Stomach (tissue), 9 donors: ENCODE results near the gene TLE6. TPM values are rescaled to one million over a fixed set of nuclear protein-coding genes. Genes with fewer than 3 reads are reported as not detected.

Source experiments
- DNase-seq, 2 donors: peaks; one replicate each; pipeline versions ENCODE4 v3.0.0 to v3.0.0-alpha.2; 2013 to 2019
- H3K27ac ChIP-seq, 5 donors: fragments of 200-600 bp in 4 of 5; sonication (generic) in 4 of 5; one replicate each; pipeline ENCODE4 v1.5.1; 2013 to 2019; ENCODE audit warnings: mild to moderate bottlenecking in 1 of 5, moderate library complexity in 1 of 5
- H3K27me3 ChIP-seq, 3 donors: fragments of 200-600 bp; sonication (generic); one replicate each; pipeline ENCODE4 v1.5.1; 2017 to 2019; ENCODE audit warnings: mixed run types in 1 of 3
- H3K36me3 ChIP-seq, 4 donors: fragments of 200-600 bp; sonication (generic); 1 replicate in 3 of 4; 2 replicates in 1 of 4; pipeline ENCODE4 v1.5.1; 2016 to 2019
- H3K4me1 ChIP-seq, 4 donors: fragments of 200-600 bp; sonication (generic); one replicate each; pipeline ENCODE4 v1.5.1; 2016 to 2019
- H3K4me3 ChIP-seq, 4 donors: fragments of 200-600 bp; sonication (generic) in 3 of 4; one replicate each; pipeline ENCODE4 v1.5.1; 2016 to 2019; ENCODE audit warnings: mild to moderate bottlenecking in 1 of 4
- H3K9me3 ChIP-seq, 4 donors: fragments of 200-600 bp; sonication (generic); one replicate each; pipeline ENCODE4 v1.5.1; 2016 to 2019
- CTCF ChIP-seq, 7 experiments: fragments of 450-650 bp in 4 of 7; fragments of 200-600 bp in 3 of 7; sonication (generic) in 3 of 7; IDR thresholded peaks; one replicate each; pipeline ENCODE4 v1.5.1; 2016 to 2019; ENCODE audit warnings: antibody characterized with exemption in 7 of 7, control low read depth in 2 of 7, mild to moderate bottlenecking in 1 of 7
- EP300 ChIP-seq: sonication (generic); formaldehyde crosslinking; IDR thresholded peaks from one replicate; pipeline ENCODE4 v1.6.1; 2017; ENCODE audit warnings: antibody characterized with exemption
- POLR2A ChIP-seq, 4 donors: fragments of 450-650 bp; IDR thresholded peaks; one replicate each; pipeline ENCODE4 v1.6.1; 2016; ENCODE audit warnings: antibody characterized with exemption in 4 of 4, control low read depth in 2 of 4, mild to moderate bottlenecking in 1 of 4, moderate library complexity in 1 of 4
- POLR2AphosphoS5 ChIP-seq, 3 donors: sonication (generic); formaldehyde crosslinking; IDR thresholded peaks; one replicate each; pipeline ENCODE4 v1.6.1; 2016; ENCODE audit warnings: antibody characterized with exemption in 3 of 3
- WGBS, 5 donors: extraction: QIAGEN DNeasy Blood & Tissue Kit in 3 of 5; methylation state at CpG; one replicate each; pipeline versions ENCODE4 v1.1.5 to v1.1.7; 2013 to 2018; 5-methylcytosine and 5-hydroxymethylcytosine counted together
- intact Hi-C: fragments of 100-400 bp; cut with DNase I; formaldehyde crosslinking; loops from one replicate; pipeline ENCODE4 v1.15.1; 2023; ENCODE audit warnings: low total_unique reads
- polyA plus RNA-seq, 3 donors: library from polyadenylated mRNA; stranded (reverse); fragments of 200-250 nt; gene quantifications; one replicate each; pipeline ENCODE4 v1.2.3, GENCODE V29; 2013
- total RNA-seq, 5 donors: library from RNA; depleted of rRNA; stranded (reverse); fragments of >200 nt; gene quantifications; one replicate each; pipeline versions ENCODE4 v1.1.0 to v1.2.3, GENCODE V29; 2014 to 2016
- donor health status: healthy with polysubstance abuse.
- donor health status: Bipolar disorder and iron deficiency.
- donor health status: healthy.

The TLE6 gene
- total and polyA plus RNA-seq, 8 donors, result 0.31 to 7.0 (median 2.7) TPM; not detected in 1

GRCh38 chr19:3039641-3040077 is 62.3 kb downstream of the TLE6 start:
- Histone ChIP-seq H3K27me3 (peaks cover 0 to 13% (median 0%) of the 10 kb centered on the region in 3 donors), H3K36me3 (no peaks in the 10 kb centered on the region), H3K27ac (no peak overlapping the region), H3K4me1 (peaks cover 12 to 35% (median 24%) of the 10 kb centered on the region in 4 donors), H3K9me3 (no peaks in the 10 kb centered on the region), H3K4me3 (no peak overlapping the region)
- TF ChIP-seq POLR2AphosphoS5 (IDR thresholded peaks at IDR 0.05), result no peak
- TF ChIP-seq CTCF (IDR thresholded peaks at IDR 0.05), result no peak
- no peak for TF ChIP-seq EP300
- TF ChIP-seq POLR2A (IDR thresholded peaks at IDR 0.05), result no peak
- intact Hi-C loops, result no loop called here
- DNase-seq, result peak in 1 of 2 donors; percentile 47
- WGBS, 5 donors, result 63 to 81% (median 72%) methylated on average over 17 of the region's 17 CpGs

GRCh38 chr19:3041327-3041726 is 64.0 kb downstream of the TLE6 start:
- Histone ChIP-seq H3K27me3 (peaks cover 0 to 13% (median 0%) of the 10 kb centered on the region in 3 donors), H3K36me3 (no peaks in the 10 kb centered on the region), H3K9me3 (no peaks in the 10 kb centered on the region), H3K4me1 (peaks cover 6 to 28% (median 15%) of the 10 kb centered on the region in 4 donors), H3K27ac (peak overlapping the region in 2 of 5 donors; percentile 14 to 58), H3K4me3 (no peak overlapping the region)
- intact Hi-C loops, result no loop called here
- WGBS, 5 donors, result 74 to 84% (median 78%) methylated on average over 12 of the region's 12 CpGs
- no peak for TF ChIP-seq CTCF (IDR thresholded peaks at IDR 0.05)
- no peak for TF ChIP-seq POLR2AphosphoS5 (IDR thresholded peaks at IDR 0.05)
- no peak for DNase-seq

GRCh38 chr19:3041761-3042620 is 64.6 kb downstream of the TLE6 start:
- peak overlapping the region in 3 of 4 donors; percentile 19 to 24 (median 23) for H3K4me3 ChIP-seq
- intact Hi-C loops, result no loop called here
- DNase-seq, result peak in 1 of 2 donors; percentile 79
- no peaks in the 10 kb centered on the region for H3K36me3 ChIP-seq
- H3K4me1 ChIP-seq, result peaks cover under 1 to 28% (median 12%) of the 10 kb centered on the region in 4 donors
- WGBS, 5 donors, result 21 to 47% (median 25%) methylated on average over 16 to 40 of the region's 40 CpGs
- no peaks in the 10 kb centered on the region for H3K9me3 ChIP-seq
- H3K27me3 ChIP-seq, result peaks cover 0 to 13% (median 0%) of the 10 kb centered on the region in 3 donors
- TF ChIP-seq CTCF (IDR thresholded peaks at IDR 0.05), result no peak
- no peak for TF ChIP-seq EP300
- TF ChIP-seq POLR2AphosphoS5 (IDR thresholded peaks at IDR 0.05), result no peak
- TF ChIP-seq POLR2A (IDR thresholded peaks at IDR 0.05), result no peak
- H3K27ac ChIP-seq, result peak overlapping the region in 3 of 5 donors; percentile 14 to 58 (median 29)

- H3K27ac ChIP-seq, result peak overlapping the region in 2 of 5 donors; percentile 29 to 58
- no peaks in the 10 kb centered on the region for H3K36me3 ChIP-seq
- peak in 1 of 2 donors; percentile 61 for DNase-seq
- no peaks in the 10 kb centered on the region for H3K9me3 ChIP-seq
- peaks cover 0 to 18% (median 0%) of the 10 kb centered on the region in 3 donors for H3K27me3 ChIP-seq
- H3K4me3 ChIP-seq, result peak overlapping the region in 3 of 4 donors; percentile 19 to 24 (median 23)
- 49 to 53% (median 52%) methylated on average over 15 of the region's 15 CpGs for WGBS, 5 donors
- intact Hi-C loops, result no loop called here
- TF ChIP-seq POLR2AphosphoS5 (IDR thresholded peaks at IDR 0.05), result no peak
- no peak for TF ChIP-seq POLR2A (IDR thresholded peaks at IDR 0.05)
- no peak for TF ChIP-seq CTCF (IDR thresholded peaks at IDR 0.05)
- no peak for TF ChIP-seq EP300
- H3K4me1 ChIP-seq, result peaks cover 7 to 33% (median 18%) of the 10 kb centered on the region in 4 donors
Measured at GRCh38 chr19:3042621-3043267, 65.4 kb downstream of the TLE6 start.
